Thyroid gland (tissue), 4 donors: ENCODE measurements around the gene WNT9A.
"Not testable (repeated sequence)": the region's sequence is repeated elsewhere in the genome, so short reads cannot be mapped to it uniquely, and the experiment has no call there.

Experiments
- POLR2A ChIP-seq, 2 donors: fragments of 450-650 bp; IDR thresholded peaks; one replicate each; pipeline ENCODE4 v1.6.1; 2017; ENCODE audit warnings: antibody characterized with exemption in 2 of 2, mild to moderate bottlenecking in 2 of 2, moderate library complexity in 1 of 2
- TF ChIP-seq, protein P1 (sequence below), 6 experiments: fragments of 200-600 bp in 3 of 6; fragments of 450-650 bp in 3 of 6; sonication (generic) in 3 of 6; IDR thresholded peaks; one replicate each; pipeline ENCODE4 v1.5.1; 2016 to 2019; ENCODE audit warnings: antibody characterized with exemption in 6 of 6, mild to moderate bottlenecking in 2 of 6, inconsistent platforms in 1 of 6, moderate library complexity in 1 of 6

DNA sequence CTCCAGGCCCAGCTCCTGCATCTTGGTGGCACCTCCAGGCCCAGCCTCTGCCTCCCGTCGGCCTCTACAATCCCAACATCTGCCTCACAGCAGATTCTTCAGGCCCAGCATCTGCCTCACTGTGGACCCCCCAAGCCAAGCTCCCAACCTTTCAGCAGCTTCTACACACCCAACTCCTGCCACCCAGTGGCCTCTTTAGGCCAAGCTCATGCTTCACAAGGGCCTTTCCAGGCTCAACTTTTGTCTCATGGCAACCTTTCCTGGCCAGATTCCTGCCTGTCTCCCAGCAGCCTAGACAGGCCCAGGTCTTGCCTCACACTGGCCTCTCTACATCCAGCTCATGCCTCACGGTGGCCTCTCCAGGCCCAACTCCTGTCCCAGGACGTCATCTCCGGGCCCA is 20.1 kb upstream of the WNT9A start:
- TF ChIP-seq, protein P1, sequence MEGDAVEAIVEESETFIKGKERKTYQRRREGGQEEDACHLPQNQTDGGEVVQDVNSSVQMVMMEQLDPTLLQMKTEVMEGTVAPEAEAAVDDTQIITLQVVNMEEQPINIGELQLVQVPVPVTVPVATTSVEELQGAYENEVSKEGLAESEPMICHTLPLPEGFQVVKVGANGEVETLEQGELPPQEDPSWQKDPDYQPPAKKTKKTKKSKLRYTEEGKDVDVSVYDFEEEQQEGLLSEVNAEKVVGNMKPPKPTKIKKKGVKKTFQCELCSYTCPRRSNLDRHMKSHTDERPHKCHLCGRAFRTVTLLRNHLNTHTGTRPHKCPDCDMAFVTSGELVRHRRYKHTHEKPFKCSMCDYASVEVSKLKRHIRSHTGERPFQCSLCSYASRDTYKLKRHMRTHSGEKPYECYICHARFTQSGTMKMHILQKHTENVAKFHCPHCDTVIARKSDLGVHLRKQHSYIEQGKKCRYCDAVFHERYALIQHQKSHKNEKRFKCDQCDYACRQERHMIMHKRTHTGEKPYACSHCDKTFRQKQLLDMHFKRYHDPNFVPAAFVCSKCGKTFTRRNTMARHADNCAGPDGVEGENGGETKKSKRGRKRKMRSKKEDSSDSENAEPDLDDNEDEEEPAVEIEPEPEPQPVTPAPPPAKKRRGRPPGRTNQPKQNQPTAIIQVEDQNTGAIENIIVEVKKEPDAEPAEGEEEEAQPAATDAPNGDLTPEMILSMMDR (IDR thresholded peaks at IDR 0.05): peak in 1 of 6 experiments; percentile 6
- TF ChIP-seq POLR2A (IDR thresholded peaks at IDR 0.05): not testable (repeated sequence)
